PC-3 (cell line): Measurements from ENCODE around the gene THAP7.

Experiments used
- EZH2 ChIP-seq: fragments of 300-600 bp; sonication (generic); IDR thresholded peaks from one replicate; pipeline ENCODE4 v1.6.1; 2017; ENCODE audit warnings: antibody characterized with exemption, mild to moderate bottlenecking, low read length; ENCODE audit not compliant: unreplicated experiment
- TF ChIP-seq, protein P1 (sequence below): fragments of 300-600 bp; sonication (generic); conservative IDR thresholded peaks from 2 replicates; pipeline ENCODE4 v1.5.1; 2017; ENCODE audit warnings: antibody characterized with exemption, low read depth, mild to moderate bottlenecking, low read length

DNA sequence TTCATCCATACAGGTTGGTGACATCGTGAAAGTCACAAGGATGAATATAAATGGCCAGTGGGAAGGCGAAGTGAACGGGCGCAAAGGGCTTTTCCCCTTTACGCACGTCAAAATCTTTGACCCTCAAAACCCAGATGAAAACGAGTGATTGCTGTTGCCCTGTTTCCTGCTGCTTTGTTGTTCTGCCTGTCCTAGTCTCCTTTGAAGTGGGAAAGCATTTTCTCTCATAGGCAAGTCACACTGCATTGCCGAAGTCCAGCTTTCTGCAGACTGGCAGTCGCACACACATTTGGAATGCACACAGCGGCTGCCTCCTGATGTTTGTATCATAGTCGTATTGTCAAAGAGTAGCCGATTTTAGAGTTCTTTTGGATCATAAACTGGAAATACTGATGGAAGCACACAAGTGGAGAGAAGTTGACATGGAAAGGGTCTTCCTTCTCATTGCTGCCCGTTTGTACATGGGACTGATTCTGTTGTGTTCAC is 52.2 kb downstream of the THAP7 start:
- TF ChIP-seq, protein P1, sequence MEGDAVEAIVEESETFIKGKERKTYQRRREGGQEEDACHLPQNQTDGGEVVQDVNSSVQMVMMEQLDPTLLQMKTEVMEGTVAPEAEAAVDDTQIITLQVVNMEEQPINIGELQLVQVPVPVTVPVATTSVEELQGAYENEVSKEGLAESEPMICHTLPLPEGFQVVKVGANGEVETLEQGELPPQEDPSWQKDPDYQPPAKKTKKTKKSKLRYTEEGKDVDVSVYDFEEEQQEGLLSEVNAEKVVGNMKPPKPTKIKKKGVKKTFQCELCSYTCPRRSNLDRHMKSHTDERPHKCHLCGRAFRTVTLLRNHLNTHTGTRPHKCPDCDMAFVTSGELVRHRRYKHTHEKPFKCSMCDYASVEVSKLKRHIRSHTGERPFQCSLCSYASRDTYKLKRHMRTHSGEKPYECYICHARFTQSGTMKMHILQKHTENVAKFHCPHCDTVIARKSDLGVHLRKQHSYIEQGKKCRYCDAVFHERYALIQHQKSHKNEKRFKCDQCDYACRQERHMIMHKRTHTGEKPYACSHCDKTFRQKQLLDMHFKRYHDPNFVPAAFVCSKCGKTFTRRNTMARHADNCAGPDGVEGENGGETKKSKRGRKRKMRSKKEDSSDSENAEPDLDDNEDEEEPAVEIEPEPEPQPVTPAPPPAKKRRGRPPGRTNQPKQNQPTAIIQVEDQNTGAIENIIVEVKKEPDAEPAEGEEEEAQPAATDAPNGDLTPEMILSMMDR = no peak
- no peak for TF ChIP-seq EZH2
